HG03025 (cell line): ENCODE data around the gene SGPP2.

Source experiments
- ATAC-seq: cut with Tn5 transposase; IDR thresholded peaks from one replicate; pipeline ENCODE4 v1.9.1; 2021; ENCODE audit warnings: mild to moderate bottlenecking, moderate library complexity; ENCODE audit not compliant: unreplicated experiment, low FRiP score

SGPP2 gene

GRCh38 chr2:222459983-222460382, 35.6 kb downstream of the SGPP2 start:
- ATAC-seq, result no peak

GRCh38 chr2:222465746-222466145, 41.4 kb downstream of the SGPP2 start:
- no peak for ATAC-seq

- no peak for ATAC-seq
Measured at GRCh38 chr2:222468346-222468745, 44.0 kb downstream of the SGPP2 start.

- ATAC-seq, result no peak
Measured at GRCh38 chr2:222470802-222471468, 46.6 kb downstream of the SGPP2 start.

- ATAC-seq, result no peak
Measured at GRCh38 chr2:222477962-222478608, 53.7 kb downstream of the SGPP2 start.

- no peak for ATAC-seq
Measured at GRCh38 chr2:222479859-222480258, 55.5 kb downstream of the SGPP2 start.

GRCh38 chr2:222480497-222480896, 56.2 kb downstream of the SGPP2 start:
- ATAC-seq, result no peak

GRCh38 chr2:222481941-222482340, 57.6 kb downstream of the SGPP2 start:
- ATAC-seq, result no peak

- ATAC-seq, result no peak
Measured at GRCh38 chr2:222483513-222484039, 59.2 kb downstream of the SGPP2 start.

GRCh38 chr2:222485367-222486211, 61.2 kb downstream of the SGPP2 start:
- ATAC-seq, result no peak

GRCh38 chr2:222490131-222490530, 65.8 kb downstream of the SGPP2 start:
- ATAC-seq, result no peak

- no peak for ATAC-seq
Measured at GRCh38 chr2:222492683-222493082, 68.3 kb downstream of the SGPP2 start.

GRCh38 chr2:222494104-222494739, 69.9 kb downstream of the SGPP2 start:
- no peak for ATAC-seq

GRCh38 chr2:222495388-222495787, 71.0 kb downstream of the SGPP2 start:
- ATAC-seq, result no peak

- no peak for ATAC-seq
Measured at GRCh38 chr2:222499226-222499625, 74.9 kb downstream of the SGPP2 start.

- no peak for ATAC-seq
Measured at GRCh38 chr2:222504191-222504590, 79.8 kb downstream of the SGPP2 start.

- peak; percentile 99 for ATAC-seq
Measured at GRCh38 chr2:222504719-222505118, 80.4 kb downstream of the SGPP2 start.

- no peak for ATAC-seq
Measured at GRCh38 chr2:222506230-222506935, 82.0 kb downstream of the SGPP2 start.

GRCh38 chr2:222514901-222515300, 90.6 kb downstream of the SGPP2 start:
- no peak for ATAC-seq
